Caco-2 (cell line): Measurements from ENCODE around the gene SOCS4. TPM values are rescaled to one million over a fixed set of nuclear protein-coding genes. Genes with fewer than 3 reads are reported as not detected.
A peak's percentile ranks its signal among the peaks of the same experiment; 100 is the strongest.
"Not testable (repeated sequence)": the region's sequence is repeated elsewhere in the genome, so short reads cannot be mapped to it uniquely, and the experiment has no call there.

ENCODE experiments used
- BruUV-seq: library from RNA; stranded (reverse); fragments of 400-500 nt; replicated peaks from 2 replicates; lab custom pipeline; 2021; lab: Mats Ljungman, UMichigan
- CTCF ChIA-PET: fragments of 300-600 bp; sonication (Branson Sonifier 250); formaldehyde crosslinking; loops from one replicate; lab custom pipeline; 2022; ENCODE audit warnings: antibody characterized with exemption; lab: Charles Lee
- POLR2A ChIA-PET: fragments of 300-600 bp; sonication (Branson Sonifier 250); formaldehyde crosslinking; loops from one replicate; lab custom pipeline; 2022; ENCODE audit warnings: antibody characterized with exemption; lab: Charles Lee
- DNase-seq, 2 experiments: peaks; one replicate each; pipeline versions ENCODE4 v3.0.0 to v3.0.0-alpha.2; 2020 to 2022
- H3K27me3 ChIP-seq: replicated peaks from 2 replicates; pipeline ENCODE4 v1.6.0; 2011; ENCODE audit warnings: low read length; ENCODE audit not compliant: control insufficient read depth, insufficient read depth
- H3K36me3 ChIP-seq: 2 replicates; pipeline ENCODE4 v1.5.1; 2011; ENCODE audit warnings: low read length; ENCODE audit not compliant: control insufficient read depth, insufficient read depth
- H3K4me1 ChIP-seq: fragments of 250-450 bp; sonication (Bioruptor Pico); 2 replicates; pipeline ENCODE4 v1.5.1; 2020; ENCODE audit warnings: mild to moderate bottlenecking
- H3K4me3 ChIP-seq: 2 replicates; pipeline ENCODE4 v1.5.1; 2011; ENCODE audit warnings: low read depth, mild to moderate bottlenecking, control low read depth, low read length
- H3K9me3 ChIP-seq: fragments of 250-450 bp; sonication (Bioruptor Pico); 2 replicates; pipeline ENCODE4 v1.5.1; 2020; ENCODE audit warnings: mild to moderate bottlenecking, moderate library complexity
- H3K27ac Mint-ChIP-seq: one replicate; pipeline ENCODE4 v1.8.0; 2022; ENCODE audit warnings: mixed read lengths; ENCODE audit not compliant: unreplicated experiment
- H3K27me3 Mint-ChIP-seq: one replicate; pipeline ENCODE4 v1.8.0; 2022; ENCODE audit warnings: mixed read lengths; ENCODE audit not compliant: insufficient read depth, unreplicated experiment
- H3K36me3 Mint-ChIP-seq: one replicate; pipeline ENCODE4 v1.8.0; 2022; ENCODE audit warnings: mild to moderate bottlenecking, mixed read lengths; ENCODE audit not compliant: insufficient read depth, unreplicated experiment
- H3K4me1 Mint-ChIP-seq: one replicate; pipeline ENCODE4 v1.8.0; 2022; ENCODE audit warnings: low read depth, mixed read lengths; ENCODE audit not compliant: unreplicated experiment
- H3K4me3 Mint-ChIP-seq: one replicate; pipeline ENCODE4 v1.8.0; 2022; ENCODE audit warnings: mild to moderate bottlenecking, moderate library complexity, mixed read lengths; ENCODE audit not compliant: unreplicated experiment
- H3K9me3 Mint-ChIP-seq: one replicate; pipeline ENCODE4 v1.8.0; 2022; ENCODE audit warnings: mixed read lengths; ENCODE audit not compliant: unreplicated experiment
- intact Hi-C: fragments of 100-400 bp; cut with micrococcal nuclease; formaldehyde crosslinking; loops from one replicate; pipeline ENCODE4 v1.10.0; 2022; ENCODE audit not compliant: unreplicated experiment
- total RNA-seq: library from RNA; stranded (reverse); gene quantifications from 2 replicates; pipeline ENCODE4 v1.2.3, GENCODE V29; 2022
- TF ChIP-seq, protein P1 (sequence below), 2 experiments: fragments of 200-600 bp in 1 of 2; IDR thresholded peaks; 1 replicate in 1 of 2; 2 replicates in 1 of 2; pipeline versions ENCODE4 v1.5.1 to v1.8.0; 2011 to 2022; ENCODE audit warnings: antibody characterized with exemption in 1 of 2, control low read depth in 1 of 2, inconsistent platforms in 1 of 2, low read depth in 1 of 2, low read length in 1 of 2, mild to moderate bottlenecking in 1 of 2, moderate library complexity in 1 of 2; ENCODE audit not compliant: insufficient read depth in 1 of 2, severe bottlenecking in 1 of 2, unreplicated experiment in 1 of 2

SOCS4 gene
- total RNA-seq, 1 experiment from 2014 or later: 24.8 TPM

DNA sequence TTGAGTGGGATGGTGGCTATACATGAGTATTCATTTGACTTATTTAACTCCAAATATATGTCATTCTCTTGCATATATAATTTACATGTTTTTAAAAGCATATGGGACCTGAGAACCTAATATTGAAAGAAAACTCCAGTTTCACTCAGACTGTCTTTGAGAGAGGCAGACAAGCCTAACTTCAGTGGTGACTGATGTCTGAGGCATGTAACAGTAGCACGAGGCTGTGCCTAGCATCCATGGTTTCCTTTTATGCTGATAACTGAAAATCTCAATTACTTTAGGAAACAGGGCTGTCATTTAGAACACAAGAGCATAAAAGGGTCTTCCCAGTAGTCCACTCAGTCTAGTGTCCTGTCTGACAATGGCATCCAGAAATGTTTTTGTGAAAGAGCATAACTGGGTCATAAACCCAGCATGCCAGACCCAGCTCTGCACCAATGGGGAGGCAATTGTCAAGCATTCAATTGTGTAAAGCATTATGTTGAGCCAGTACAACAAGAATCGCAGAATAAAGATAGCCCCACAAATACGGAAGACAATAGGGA is 48.7 kb downstream of the SOCS4 start:
- no peaks in the 10 kb centered on the region for H3K27me3 ChIP-seq
- TF ChIP-seq, protein P1, sequence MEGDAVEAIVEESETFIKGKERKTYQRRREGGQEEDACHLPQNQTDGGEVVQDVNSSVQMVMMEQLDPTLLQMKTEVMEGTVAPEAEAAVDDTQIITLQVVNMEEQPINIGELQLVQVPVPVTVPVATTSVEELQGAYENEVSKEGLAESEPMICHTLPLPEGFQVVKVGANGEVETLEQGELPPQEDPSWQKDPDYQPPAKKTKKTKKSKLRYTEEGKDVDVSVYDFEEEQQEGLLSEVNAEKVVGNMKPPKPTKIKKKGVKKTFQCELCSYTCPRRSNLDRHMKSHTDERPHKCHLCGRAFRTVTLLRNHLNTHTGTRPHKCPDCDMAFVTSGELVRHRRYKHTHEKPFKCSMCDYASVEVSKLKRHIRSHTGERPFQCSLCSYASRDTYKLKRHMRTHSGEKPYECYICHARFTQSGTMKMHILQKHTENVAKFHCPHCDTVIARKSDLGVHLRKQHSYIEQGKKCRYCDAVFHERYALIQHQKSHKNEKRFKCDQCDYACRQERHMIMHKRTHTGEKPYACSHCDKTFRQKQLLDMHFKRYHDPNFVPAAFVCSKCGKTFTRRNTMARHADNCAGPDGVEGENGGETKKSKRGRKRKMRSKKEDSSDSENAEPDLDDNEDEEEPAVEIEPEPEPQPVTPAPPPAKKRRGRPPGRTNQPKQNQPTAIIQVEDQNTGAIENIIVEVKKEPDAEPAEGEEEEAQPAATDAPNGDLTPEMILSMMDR (IDR thresholded peaks at IDR 0.05; ENCODE audit: insufficient read depth in 1 of 2, low read depth in 1 of 2, low read length in 1 of 2, severe bottlenecking in 1 of 2, unreplicated experiment in 1 of 2): no peak
- Mint-ChIP-seq H3K36me3 (peaks cover 24% of the 10 kb centered on the region), H3K4me1 (peaks cover 25% of the 10 kb centered on the region), H3K4me3 (no peak overlapping the region), H3K27me3 (no peaks in the 10 kb centered on the region), H3K9me3 (no peaks in the 10 kb centered on the region), H3K27ac (peak overlapping the region; percentile 99)
- no peaks in the 10 kb centered on the region for H3K36me3 ChIP-seq
- no peak overlapping the region for H3K4me3 ChIP-seq
- DNase-seq: no peak
- ChIA-PET POLR2A (no interaction called here), CTCF (interaction anchor here (0.7 to 2.8 kb wide), 2 partner anchors 25 to 39 kb away, joined by 5 to 19 read pairs; partner anchors contain the start of gene MAPK1IP1L)
- intact Hi-C loops: loop anchor here (2.0 kb wide), 1 partner anchor 27 kb away; no protein-coding TSS in a partner anchor
- BruUV-seq: no TSS peak
- H3K9me3 ChIP-seq: no peaks in the 10 kb centered on the region
- peaks cover 31% of the 10 kb centered on the region for H3K4me1 ChIP-seq

- H3K9me3 Mint-ChIP-seq: no peaks in the 10 kb centered on the region
- Histone ChIP-seq H3K9me3 (no peaks in the 10 kb centered on the region), H3K27me3 (no peaks in the 10 kb centered on the region), H3K36me3 (no peaks in the 10 kb centered on the region), H3K4me3 (no peak overlapping the region), H3K4me1 (peaks cover 25% of the 10 kb centered on the region)
- TSS peak; percentile 81 for BruUV-seq
- peaks cover 25% of the 10 kb centered on the region for H3K4me1 Mint-ChIP-seq
- peak overlapping the region; percentile 73 for H3K4me3 Mint-ChIP-seq
- H3K27ac Mint-ChIP-seq: peak overlapping the region; percentile 99
- peak; percentile 87 to 93 for DNase-seq
- intact Hi-C loops: loop anchor here (1.0 to 2.0 kb wide), 2 partner anchors 25 to 26 kb away; partner anchors contain the start of gene MAPK1IP1L
- H3K36me3 Mint-ChIP-seq: peaks cover 24% of the 10 kb centered on the region
- CTCF ChIA-PET: interaction anchor here (0.5 to 2.8 kb wide), 7 partner anchors 11 to 83 kb away, joined by 3 to 19 read pairs (median 5); partner anchors contain the start of gene MAPK1IP1L
- TF ChIP-seq, protein P1 (IDR thresholded peaks at IDR 0.05; ENCODE audit: insufficient read depth in 1 of 2, low read depth in 1 of 2, low read length in 1 of 2, severe bottlenecking in 1 of 2, unreplicated experiment in 1 of 2): no peak
- no peaks in the 10 kb centered on the region for H3K27me3 Mint-ChIP-seq
- POLR2A ChIA-PET: interaction anchor here (0.5 to 2.2 kb wide), 16 partner anchors 10 to 154 kb away, joined by 3 to 46 read pairs (median 5); partner anchors contain the start of genes DLGAP5, LGALS3, MAPK1IP1L and SOCS4
These were observed 50.4 kb downstream of the SOCS4 start for GRCh38 chr14:55077170-55078151.

DNA sequence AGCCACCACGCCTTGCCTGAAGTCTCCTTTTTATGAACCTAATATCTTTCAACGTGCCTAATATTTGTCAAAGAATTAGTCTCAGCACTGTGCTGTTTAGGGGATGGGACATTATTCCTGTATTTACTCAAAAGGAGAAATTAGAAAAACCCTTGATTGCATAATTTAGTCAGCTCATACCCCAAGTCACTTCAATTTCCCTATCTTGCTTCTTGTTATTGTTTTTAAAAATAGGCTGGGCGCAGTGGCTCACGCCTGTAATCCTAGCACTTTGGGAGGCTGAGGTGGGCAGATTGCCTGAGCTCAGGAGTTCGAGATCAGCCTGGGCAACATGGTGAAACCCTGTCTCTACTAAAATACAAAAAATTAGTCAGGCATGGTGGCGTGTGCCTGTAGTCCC is 52.9 kb downstream of the SOCS4 start:
- H3K27me3 ChIP-seq, DNase-seq, H3K9me3 ChIP-seq, H3K36me3 ChIP-seq, CTCF ChIA-PET, H3K27me3 Mint-ChIP-seq, BruUV-seq, POLR2A ChIA-PET, H3K9me3 Mint-ChIP-seq, H3K4me3 Mint-ChIP-seq, H3K4me3 ChIP-seq, intact Hi-C loops: not testable (repeated sequence)
- peaks cover 22% of the 10 kb centered on the region for H3K4me1 Mint-ChIP-seq
- H3K27ac Mint-ChIP-seq: peak overlapping the region; percentile 99
- peaks cover 21% of the 10 kb centered on the region for H3K36me3 Mint-ChIP-seq
- H3K4me1 ChIP-seq: peaks cover 25% of the 10 kb centered on the region
